Activated CD4-positive, alpha-beta T cell treated with anti-CD3 and anti-CD28 coated beads for 36 hours (primary cell): ENCODE measurements around the gene ARRB1. TPM values are rescaled to one million over a fixed set of nuclear protein-coding genes. Genes with fewer than 3 reads are reported as not detected.
"Not testable (repeated sequence)": the region's sequence is repeated elsewhere in the genome, so short reads cannot be mapped to it uniquely, and the experiment has no call there.

Source experiments
- ATAC-seq: fragments of 200-7000 bp; cut with Tn5 transposase; one replicate; pipeline ENCODE4 v1.10.0; 2021; ENCODE audit warnings: mild to moderate bottlenecking, moderate library complexity
- CTCF ChIA-PET: fragments of 350-600 bp; sonication (Branson Sonifier 250); formaldehyde crosslinking; loops from one replicate; lab custom pipeline; 2021; ENCODE audit warnings: antibody characterized with exemption; lab: Charles Lee
- POLR2A ChIA-PET: fragments of 350-600 bp; sonication (Branson Sonifier 250); formaldehyde crosslinking; loops from one replicate; lab custom pipeline; 2021; ENCODE audit warnings: antibody characterized with exemption, inconsistent platforms; lab: Charles Lee
- DNase-seq: peaks from one replicate; pipeline ENCODE4 v3.0.0-alpha.2; 2020
- H3K27ac Mint-ChIP-seq: one replicate; pipeline ENCODE4 v1.8.0; 2021; ENCODE audit warnings: mixed read lengths
- H3K27me3 Mint-ChIP-seq: one replicate; pipeline ENCODE4 v1.8.0; 2021; ENCODE audit warnings: mixed read lengths
- H3K36me3 Mint-ChIP-seq: one replicate; pipeline ENCODE4 v1.8.0; 2021; ENCODE audit warnings: low read depth, mixed read lengths
- H3K4me1 Mint-ChIP-seq: one replicate; pipeline ENCODE4 v1.8.0; 2021; ENCODE audit warnings: mixed read lengths
- H3K4me3 Mint-ChIP-seq: one replicate; pipeline ENCODE4 v1.8.0; 2021; ENCODE audit warnings: mild to moderate bottlenecking, moderate library complexity, mixed read lengths
- H3K9me3 Mint-ChIP-seq: one replicate; pipeline ENCODE4 v1.8.0; 2021; ENCODE audit warnings: low read depth, mixed read lengths
- intact Hi-C, 2 experiments: fragments of 100-400 bp; cut with DNase I in 1 of 2; cut with micrococcal nuclease in 1 of 2; formaldehyde crosslinking; loops; one replicate each; pipeline versions ENCODE4 v1.14.2 to v1.15.1; 2022 to 2024; cut with DNase I, micrococcal nuclease
- total RNA-seq, 2 experiments: library from RNA; stranded (reverse); gene quantifications; one replicate each; pipeline ENCODE4 v1.2.3, GENCODE V29; 2021

ARRB1 gene
- total RNA-seq, 2 experiments from 2014 or later = 21.0 to 21.8 TPM

- no peak overlapping the region for H3K4me3 Mint-ChIP-seq
- no peaks in the 10 kb centered on the region for H3K36me3 Mint-ChIP-seq
- CTCF ChIA-PET = interaction anchor here (0.6 to 12.7 kb wide), 16 partner anchors 8 to 146 kb away, joined by 3 to 279 read pairs (median 4); partner anchors contain the start of gene TPBGL
- H3K4me1 Mint-ChIP-seq = peaks cover 17% of the 10 kb centered on the region
- DNase-seq (no peak), ATAC-seq (no peak)
- H3K27ac Mint-ChIP-seq = no peak overlapping the region
- H3K27me3 Mint-ChIP-seq = peaks cover 4% of the 10 kb centered on the region
- H3K9me3 Mint-ChIP-seq = no peaks in the 10 kb centered on the region
- POLR2A ChIA-PET = no interaction called here
- intact Hi-C loops = loop anchor here in 1 of 2 experiments (5.0 kb wide), 1 partner anchor 245 kb away; no protein-coding TSS in a partner anchor
Observed at GRCh38 chr11:75386942-75387630, 35.6 kb upstream of the ARRB1 start.

- peak; percentile 81 for ATAC-seq
- H3K27me3 Mint-ChIP-seq = no peaks in the 10 kb centered on the region
Observed at GRCh38 chr11:75384438-75385080, 33.1 kb upstream of the ARRB1 start.

DNA sequence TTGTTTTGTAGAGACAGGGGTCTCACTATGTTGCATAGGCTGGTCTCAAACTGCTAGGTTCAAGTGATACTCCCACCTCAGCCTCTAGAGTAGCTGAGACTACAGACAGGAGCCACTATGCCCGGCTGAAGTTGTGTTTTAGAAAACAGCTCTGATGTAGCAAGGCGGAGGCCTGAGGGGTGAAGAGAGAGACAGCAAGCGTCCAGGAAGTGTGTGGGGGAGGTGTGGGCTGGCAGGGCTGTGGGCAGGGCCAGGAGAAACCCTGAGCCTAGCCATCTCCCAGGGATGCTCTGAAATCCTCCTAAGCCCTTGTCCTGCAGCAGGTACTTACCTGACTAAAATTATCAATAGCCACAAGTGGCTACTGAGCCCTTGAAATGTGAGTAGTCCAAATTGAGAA lies 31.8 kb upstream of the ARRB1 start:
- ATAC-seq (peak; percentile 47), DNase-seq (peak; percentile 48)
- Mint-ChIP-seq H3K4me3 (no peak overlapping the region), H3K4me1 (peaks cover 17% of the 10 kb centered on the region), H3K27me3 (no peaks in the 10 kb centered on the region), H3K36me3 (no peaks in the 10 kb centered on the region), H3K9me3 (no peaks in the 10 kb centered on the region), H3K27ac (peak overlapping the region; percentile 40)
- CTCF ChIA-PET = interaction anchor here (0.6 to 12.7 kb wide), 11 partner anchors 27 to 161 kb away, joined by 3 to 279 read pairs (median 4); partner anchors contain the start of gene ARRB1
- intact Hi-C loops = no loop called here
- POLR2A ChIA-PET = no interaction called here

More at GRCh38 chr11:75384438-75385080, 33.1 kb upstream of the ARRB1 start:
- ChIA-PET CTCF (interaction anchor here (0.6 to 12.7 kb wide), 28 partner anchors 9 to 415 kb away, joined by 3 to 279 read pairs (median 4); no protein-coding TSS in a partner anchor), POLR2A (interaction anchor here (0.7 kb wide), 1 partner anchor 34 kb away, joined by 4 read pairs; no protein-coding TSS in a partner anchor)
- intact Hi-C loops = loop anchor here (1.0 to 5.0 kb wide), 4 partner anchors 46 to 242 kb away; no protein-coding TSS in a partner anchor
- Mint-ChIP-seq H3K9me3 (no peaks in the 10 kb centered on the region), H3K4me3 (peak overlapping the region; percentile 38), H3K27ac (peak overlapping the region; percentile 72), H3K36me3 (no peaks in the 10 kb centered on the region), H3K4me1 (peaks cover 17% of the 10 kb centered on the region)
- peak; percentile 87 for DNase-seq

DNA sequence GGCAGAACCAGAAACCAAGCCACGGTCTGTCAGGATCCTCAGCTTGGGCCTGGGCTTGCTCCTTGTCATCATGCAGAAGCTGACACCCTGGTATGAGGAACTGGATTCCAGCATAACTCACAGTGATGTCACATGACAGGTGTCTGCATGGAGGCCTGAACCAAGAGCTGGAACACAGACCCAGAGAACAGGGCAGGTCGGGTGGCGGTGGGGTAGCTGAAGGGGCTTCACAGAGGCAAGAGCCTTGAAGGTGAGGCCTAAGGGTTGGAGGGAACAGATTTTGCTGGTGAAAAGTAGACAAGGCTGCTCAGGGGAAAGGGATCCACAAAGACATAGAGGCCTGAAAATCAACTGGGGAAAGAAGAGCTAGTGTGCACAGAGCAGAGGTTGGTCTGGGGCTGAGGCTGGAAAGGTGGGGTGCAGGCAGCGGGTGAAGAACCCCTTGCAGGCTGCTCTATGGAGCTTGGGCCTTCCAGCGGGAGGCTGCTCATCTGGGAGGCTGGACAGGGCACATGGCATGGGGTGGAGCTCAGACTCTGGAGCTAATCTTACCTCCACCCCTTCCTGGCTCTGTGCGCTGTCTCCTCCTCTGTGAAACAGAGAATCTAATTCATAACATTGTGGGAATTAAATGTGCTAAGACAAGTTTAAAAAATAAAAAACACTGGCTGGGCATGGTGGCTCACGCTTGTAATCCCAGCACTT lies 29.4 kb upstream of the ARRB1 start:
- H3K9me3 Mint-ChIP-seq = no peaks in the 10 kb centered on the region
- ChIA-PET POLR2A (interaction anchor here (0.6 kb wide), 1 partner anchor 165 kb away, joined by 4 read pairs; no protein-coding TSS in a partner anchor), CTCF (interaction anchor here (0.7 to 12.7 kb wide), 5 partner anchors 10 to 110 kb away, joined by 3 to 279 read pairs (median 5); no protein-coding TSS in a partner anchor)
- DNase-seq (no peak), ATAC-seq (no peak)
- H3K4me3 Mint-ChIP-seq = no peak overlapping the region
- H3K36me3 Mint-ChIP-seq = no peaks in the 10 kb centered on the region
- H3K27me3 Mint-ChIP-seq = no peaks in the 10 kb centered on the region
- peaks cover 17% of the 10 kb centered on the region for H3K4me1 Mint-ChIP-seq
- H3K27ac Mint-ChIP-seq = no peak overlapping the region
- intact Hi-C loops = no loop called here

GRCh38 chr11:75380245-75380644 lies 28.8 kb upstream of the ARRB1 start:
- Mint-ChIP-seq H3K9me3 (no peaks in the 10 kb centered on the region), H3K4me3 (no peak overlapping the region), H3K27ac (no peak overlapping the region), H3K27me3 (no peaks in the 10 kb centered on the region), H3K4me1 (peaks cover 17% of the 10 kb centered on the region), H3K36me3 (no peaks in the 10 kb centered on the region)
- ATAC-seq (no peak), DNase-seq (no peak)
- POLR2A ChIA-PET = no interaction called here
- intact Hi-C loops = no loop called here
- CTCF ChIA-PET = interaction anchor here (0.7 to 12.7 kb wide), 3 partner anchors 10 to 109 kb away, joined by 5 to 279 read pairs (median 5); no protein-coding TSS in a partner anchor

- H3K36me3 Mint-ChIP-seq, H3K27me3 Mint-ChIP-seq, DNase-seq, POLR2A ChIA-PET, ATAC-seq, H3K4me1 Mint-ChIP-seq, H3K4me3 Mint-ChIP-seq, H3K9me3 Mint-ChIP-seq, intact Hi-C loops, H3K27ac Mint-ChIP-seq: not testable (repeated sequence)
- CTCF ChIA-PET = interaction anchor here (12.7 kb wide), 1 partner anchor 98 kb away, joined by 279 read pairs; no protein-coding TSS in a partner anchor
Observed at GRCh38 chr11:75378776-75379175, 27.3 kb upstream of the ARRB1 start.

GRCh38 chr11:75376175-75376574 lies 24.7 kb upstream of the ARRB1 start:
- ChIA-PET CTCF (no interaction called here), POLR2A (no interaction called here)
- no peak for ATAC-seq
- intact Hi-C loops = no loop called here
- Mint-ChIP-seq H3K4me1 (no peaks in the 10 kb centered on the region), H3K27ac (no peak overlapping the region), H3K4me3 (no peak overlapping the region), H3K36me3 (no peaks in the 10 kb centered on the region), H3K9me3 (no peaks in the 10 kb centered on the region), H3K27me3 (no peaks in the 10 kb centered on the region)
- no peak for DNase-seq

DNA sequence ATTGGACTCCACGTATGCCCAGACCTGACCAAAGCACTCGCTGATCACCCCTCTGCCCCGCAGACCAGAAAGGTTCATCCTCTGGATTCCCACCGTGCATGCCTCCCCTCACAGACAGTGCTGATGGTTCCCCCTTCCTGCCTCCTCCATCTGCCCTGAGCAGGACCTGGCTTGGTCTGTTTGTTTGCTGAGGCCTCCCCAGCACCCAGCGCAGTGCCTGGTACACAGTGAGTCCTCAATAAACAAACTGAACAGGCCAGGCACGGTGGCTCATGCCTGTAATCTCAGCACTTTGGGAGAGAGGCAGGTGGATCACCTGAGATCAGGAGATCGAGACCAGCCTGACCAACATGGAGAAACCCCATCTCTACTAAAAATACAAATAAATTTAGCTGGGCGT lies 24.2 kb upstream of the ARRB1 start:
- ChIA-PET CTCF (interaction anchor here (1.1 kb wide), 1 partner anchor 96 kb away, joined by 3 read pairs; no protein-coding TSS in a partner anchor), POLR2A (no interaction called here)
- ATAC-seq (no peak), DNase-seq (no peak)
- H3K9me3 Mint-ChIP-seq = no peaks in the 10 kb centered on the region
- no peaks in the 10 kb centered on the region for H3K27me3 Mint-ChIP-seq
- no peak overlapping the region for H3K4me3 Mint-ChIP-seq
- H3K27ac Mint-ChIP-seq = no peak overlapping the region
- H3K36me3 Mint-ChIP-seq = no peaks in the 10 kb centered on the region
- H3K4me1 Mint-ChIP-seq = no peaks in the 10 kb centered on the region
- intact Hi-C loops = no loop called here

DNA sequence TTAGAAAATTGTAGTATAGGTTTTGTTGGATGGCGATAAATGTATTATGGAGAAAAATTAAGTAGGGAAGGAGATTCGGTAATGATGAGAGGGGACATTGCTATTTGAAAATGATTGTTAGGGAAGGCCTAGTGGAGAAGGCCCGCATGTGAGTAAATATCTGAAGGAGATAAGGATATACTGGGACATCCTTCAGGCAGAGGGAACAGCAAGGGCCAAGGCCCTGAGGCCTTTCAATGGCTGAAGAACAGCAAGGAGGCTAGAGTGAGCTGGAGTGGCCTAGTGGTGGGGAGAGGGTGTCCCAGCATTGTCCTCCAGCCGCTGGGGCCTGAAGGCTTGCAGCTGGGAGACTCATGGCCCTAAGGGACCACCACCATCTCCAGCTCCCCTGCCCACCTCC lies 23.2 kb upstream of the ARRB1 start:
- Mint-ChIP-seq H3K9me3 (no peaks in the 10 kb centered on the region), H3K4me3 (no peak overlapping the region), H3K4me1 (peaks cover 4% of the 10 kb centered on the region), H3K27me3 (no peaks in the 10 kb centered on the region), H3K27ac (no peak overlapping the region), H3K36me3 (no peaks in the 10 kb centered on the region)
- ChIA-PET CTCF (interaction anchor here (0.7 to 1.4 kb wide), 4 partner anchors 10 to 384 kb away, joined by 3 to 5 read pairs (median 3); no protein-coding TSS in a partner anchor), POLR2A (no interaction called here)
- no peak for ATAC-seq
- intact Hi-C loops = no loop called here
- no peak for DNase-seq

- H3K4me3 Mint-ChIP-seq = no peak overlapping the region
Observed at GRCh38 chr11:75373201-75373600, 21.7 kb upstream of the ARRB1 start.

More at GRCh38 chr11:75373201-75373600, 21.7 kb upstream of the ARRB1 start:
- no peaks in the 10 kb centered on the region for H3K36me3 Mint-ChIP-seq
- H3K27me3 Mint-ChIP-seq = no peaks in the 10 kb centered on the region
- CTCF ChIA-PET = no interaction called here
- H3K27ac Mint-ChIP-seq = no peak overlapping the region
- no peaks in the 10 kb centered on the region for H3K9me3 Mint-ChIP-seq
- intact Hi-C loops = no loop called here
- POLR2A ChIA-PET = no interaction called here
- no peak for ATAC-seq
- no peak for DNase-seq
- H3K4me1 Mint-ChIP-seq = peaks cover 6% of the 10 kb centered on the region
